ENCODE data around the gene CBX7. TPM values are rescaled to one million over a fixed set of nuclear protein-coding genes. Genes with fewer than 3 reads are reported as not detected.

CBX7 gene
- polyA plus RNA-seq, 1 donor from 2014 or later = 4.4 TPM

GRCh38 chr22:39152024-39152510, 413 bp downstream of the CBX7 start:
- no peak for TF ChIP-seq REST (IDR thresholded peaks at IDR 0.05; ENCODE audit: borderline replicate concordance)
- TF ChIP-seq EP300 (conservative IDR thresholded peaks at IDR 0.05; ENCODE audit: poor library complexity, severe bottlenecking) = no peak
- no peak for TF ChIP-seq EZH2 (IDR thresholded peaks at IDR 0.05; ENCODE audit: borderline replicate concordance, insufficient read depth, low read length, poor library complexity, severe bottlenecking)
- TF ChIP-seq TAF1 (IDR thresholded peaks at IDR 0.05; ENCODE audit: low read depth) = no peak
- TF ChIP-seq CTCF (IDR thresholded peaks at IDR 0.05; ENCODE audit: poor library complexity, severe bottlenecking) = no peak
- peak; percentile 11 for TF ChIP-seq MXI1 (conservative IDR thresholded peaks at IDR 0.05; ENCODE audit: poor library complexity, severe bottlenecking)
- TF ChIP-seq SMC3 (conservative IDR thresholded peaks at IDR 0.05; ENCODE audit: poor library complexity) = peak; percentile 4
- TF ChIP-seq POLR2AphosphoS5 (IDR thresholded peaks at IDR 0.05) = no peak
- TF ChIP-seq RAD21 (conservative IDR thresholded peaks at IDR 0.05) = no peak
- Histone ChIP-seq H3K9ac (ENCODE audit: low read length) (peak overlapping the region; percentile 67), H3F3A (ENCODE audit: insufficient read depth, low read length, poor library complexity, severe bottlenecking) (no peaks in the 10 kb centered on the region), H3K27ac (ENCODE audit: low read length) (peak overlapping the region; percentile 42), H3K9me2 (ENCODE audit: insufficient read depth, low read length) (no peaks in the 10 kb centered on the region), H4K20me1 (ENCODE audit: insufficient read depth) (no peaks in the 10 kb centered on the region), H3K4me2 (ENCODE audit: low read length) (peak overlapping the region; percentile 65), H3K79me2 (replicated peaks; ENCODE audit: insufficient read depth, low read length) (no peaks in the 10 kb centered on the region), H3K36me3 (ENCODE audit: insufficient read depth, low read length) (no peaks in the 10 kb centered on the region), H3K4me3 (ENCODE audit: low read length) (peak overlapping the region; percentile 84), H3K9me3 (ENCODE audit: low read length) (no peaks in the 10 kb centered on the region), H3K27me3 (ENCODE audit: insufficient read depth, low read depth, low read length) (peaks cover 33% of the 10 kb centered on the region), H2AFZ (ENCODE audit: low read depth, low read length) (no peak overlapping the region)

- H3K4me3 ChIP-seq (ENCODE audit: low read length) = peak overlapping the region; percentile 84
- no peaks in the 10 kb centered on the region for H3K9me2 ChIP-seq (ENCODE audit: insufficient read depth, low read length)
- H3K27ac ChIP-seq (ENCODE audit: low read length) = no peak overlapping the region
- no peaks in the 10 kb centered on the region for H3K36me3 ChIP-seq (ENCODE audit: insufficient read depth, low read length)
- peak overlapping the region; percentile 67 for H3K9ac ChIP-seq (ENCODE audit: low read length)
- peak overlapping the region; percentile 65 for H3K4me2 ChIP-seq (ENCODE audit: low read length)
- no peaks in the 10 kb centered on the region for H3K79me2 ChIP-seq (replicated peaks; ENCODE audit: insufficient read depth, low read length)
- no peaks in the 10 kb centered on the region for H4K20me1 ChIP-seq (ENCODE audit: insufficient read depth)
- H2AFZ ChIP-seq (ENCODE audit: low read depth, low read length) = no peak overlapping the region
- H3F3A ChIP-seq (ENCODE audit: insufficient read depth, low read length, poor library complexity, severe bottlenecking) = no peaks in the 10 kb centered on the region
- TF ChIP-seq POLR2AphosphoS5 (IDR thresholded peaks at IDR 0.05) = no peak
- TF ChIP-seq MXI1 (conservative IDR thresholded peaks at IDR 0.05; ENCODE audit: poor library complexity, severe bottlenecking) = no peak
- no peak for TF ChIP-seq CTCF (IDR thresholded peaks at IDR 0.05; ENCODE audit: poor library complexity, severe bottlenecking)
- TF ChIP-seq EZH2 (IDR thresholded peaks at IDR 0.05; ENCODE audit: borderline replicate concordance, insufficient read depth, low read length, poor library complexity, severe bottlenecking) = no peak
- TF ChIP-seq SMC3 (conservative IDR thresholded peaks at IDR 0.05; ENCODE audit: poor library complexity) = no peak
- no peak for TF ChIP-seq RAD21 (conservative IDR thresholded peaks at IDR 0.05)
- no peak for TF ChIP-seq REST (IDR thresholded peaks at IDR 0.05; ENCODE audit: borderline replicate concordance)
- no peak for TF ChIP-seq EP300 (conservative IDR thresholded peaks at IDR 0.05; ENCODE audit: poor library complexity, severe bottlenecking)
- TF ChIP-seq TAF1 (IDR thresholded peaks at IDR 0.05; ENCODE audit: low read depth) = no peak
- H3K9me3 ChIP-seq (ENCODE audit: low read length) = no peaks in the 10 kb centered on the region
- peaks cover 33% of the 10 kb centered on the region for H3K27me3 ChIP-seq (ENCODE audit: insufficient read depth, low read depth, low read length)
Observed at GRCh38 chr22:39151329-39151975, 1.0 kb downstream of the CBX7 start.

All from neural cell (in vitro differentiated cells).